ENCODE measurements around the gene FAT3. TPM values are rescaled to one million over a fixed set of nuclear protein-coding genes. Genes with fewer than 3 reads are reported as not detected.

Gene FAT3
- total RNA-seq: 10 to 100 TPM in 1 of 4 donors, 1 to 10 TPM in 3; 1.3 to 44.5 (median 6.0) TPM

DNA sequence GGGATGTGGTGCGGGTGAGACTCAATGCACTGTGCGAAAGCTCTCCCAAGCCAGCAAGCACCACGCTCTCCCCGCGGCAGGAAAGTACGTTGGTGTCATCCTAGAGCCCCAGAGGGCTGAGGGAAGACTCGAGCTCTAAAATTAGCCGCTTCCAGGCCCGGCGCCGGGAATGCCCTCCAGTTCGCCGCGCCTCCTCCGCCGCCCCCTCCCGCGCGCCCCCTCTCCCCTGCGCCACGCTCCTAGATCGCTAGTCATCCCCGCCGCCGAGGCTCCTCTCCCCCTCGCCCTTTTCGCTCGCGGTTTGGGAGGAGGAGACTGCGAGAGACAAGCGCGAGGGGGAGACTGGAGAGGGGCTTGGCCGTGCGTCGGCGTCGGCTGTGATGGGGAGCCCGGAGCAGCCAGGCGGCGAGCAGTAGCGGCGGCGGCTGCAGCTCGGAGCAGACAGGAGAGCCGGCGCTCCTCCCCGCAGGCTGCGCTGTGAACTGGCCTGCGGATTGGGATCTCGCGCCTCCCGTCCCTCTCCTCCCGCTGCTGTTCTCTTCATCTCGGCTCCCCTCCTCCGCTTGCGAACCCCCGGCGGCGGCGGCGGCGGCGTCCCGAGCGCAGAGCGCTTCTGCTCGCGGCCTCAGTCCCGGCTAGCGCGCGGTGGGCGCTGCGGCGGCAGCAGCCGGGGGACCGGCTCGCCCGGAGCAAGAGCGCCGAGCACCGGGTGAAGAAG is at the start of gene FAT3:
Gene FAT3, plus strand, starts transcription at position 412 of the 718 bp plus-strand sequence. CDS start 127,295 bp downstream, outside the sequence.
- Histone ChIP-seq H3K36me3 (no peaks in the 10 kb centered on the region), H3K9me3 (no peaks in the 10 kb centered on the region), H3K4me1 (peaks cover 0 to 8% of the 10 kb centered on the region in 2 donors), H3K27me3 (peaks cover 0 to 28% of the 10 kb centered on the region in 2 donors), H3K4me3 (peak within 1 kb of the TSS; percentile 21 to 29), H3K27ac (peak within 1 kb of the TSS in 1 of 2 donors; percentile 16)
- DNase-seq: peak in 1 of 2 donors; percentile 26
- intact Hi-C loops (cut with DNase I; ENCODE audit: low total_unique reads): no loop called here
- TF ChIP-seq CTCF (IDR thresholded peaks at IDR 0.05) (no peak), POLR2A (IDR thresholded peaks at IDR 0.05) (no peak)

GRCh38 chr11:92179017-92179670 is 45.5 kb upstream of the FAT3 start:
- Histone ChIP-seq H3K36me3 (no peaks in the 10 kb centered on the region), H3K27me3 (no peaks in the 10 kb centered on the region), H3K9me3 (no peaks in the 10 kb centered on the region), H3K4me3 (no peak overlapping the region), H3K27ac (no peak overlapping the region), H3K4me1 (no peaks in the 10 kb centered on the region)
- intact Hi-C loops (cut with DNase I; ENCODE audit: low total_unique reads): no loop called here
- TF ChIP-seq POLR2A (IDR thresholded peaks at IDR 0.05): no peak
- TF ChIP-seq CTCF (IDR thresholded peaks at IDR 0.05): no peak
- DNase-seq: no peak

GRCh38 chr11:92180226-92180625 is 44.4 kb upstream of the FAT3 start:
- Histone ChIP-seq H3K4me1 (no peaks in the 10 kb centered on the region), H3K27ac (no peak overlapping the region), H3K36me3 (no peaks in the 10 kb centered on the region), H3K27me3 (no peaks in the 10 kb centered on the region), H3K9me3 (no peaks in the 10 kb centered on the region), H3K4me3 (no peak overlapping the region)
- TF ChIP-seq POLR2A (IDR thresholded peaks at IDR 0.05) (no peak), CTCF (IDR thresholded peaks at IDR 0.05) (no peak)
- no peak for DNase-seq
- intact Hi-C loops (cut with DNase I; ENCODE audit: low total_unique reads): no loop called here

DNA sequence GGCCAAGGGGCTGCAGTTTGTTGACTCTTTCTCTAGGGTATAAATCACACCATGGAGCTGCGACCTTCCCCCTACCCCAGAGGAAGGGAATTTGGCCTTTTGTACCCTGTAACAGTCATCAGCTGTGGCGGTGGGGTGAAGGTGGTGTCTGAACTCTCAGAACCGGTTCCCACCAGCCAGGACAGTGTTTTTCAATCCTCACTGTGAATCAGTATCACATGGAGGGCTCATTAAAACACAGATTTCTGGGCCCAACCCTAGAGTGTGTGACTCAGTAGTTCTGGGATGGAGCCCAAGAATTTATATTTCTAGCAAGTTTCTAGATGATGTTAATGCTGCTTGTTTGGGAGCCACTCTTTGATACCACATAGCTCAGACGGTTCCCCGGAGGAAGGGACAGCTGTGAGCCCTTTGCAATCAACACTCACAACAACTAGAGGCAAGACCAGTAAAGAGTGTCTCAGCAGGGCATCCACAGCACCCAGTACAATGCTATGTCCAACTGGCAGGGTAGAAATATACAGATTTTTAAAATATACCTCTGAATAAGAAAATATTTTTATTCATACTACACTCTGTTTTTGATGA is 43.9 kb upstream of the FAT3 start:
- Histone ChIP-seq H3K27ac (no peak overlapping the region), H3K4me1 (no peaks in the 10 kb centered on the region), H3K9me3 (no peaks in the 10 kb centered on the region), H3K4me3 (no peak overlapping the region), H3K36me3 (no peaks in the 10 kb centered on the region), H3K27me3 (no peaks in the 10 kb centered on the region)
- TF ChIP-seq CTCF (IDR thresholded peaks at IDR 0.05) (no peak), POLR2A (IDR thresholded peaks at IDR 0.05) (no peak)
- intact Hi-C loops (cut with DNase I; ENCODE audit: low total_unique reads): no loop called here
- no peak for DNase-seq
